K562 (cell line): ENCODE data around the gene WWOX. TPM values are rescaled to one million over a fixed set of nuclear protein-coding genes. Genes with fewer than 3 reads are reported as not detected.

ENCODE experiments used
- ATAC-seq: fragments of 200-7000 bp; cut with Tn5 transposase; 3 replicates; pipeline ENCODE4 v1.9.1; 2020; ENCODE audit warnings: moderate library complexity
- BruUV-seq: library from RNA; stranded (reverse); fragments of 400-500 nt; replicated peaks from 2 replicates; lab custom pipeline; 2021; lab: Mats Ljungman, UMichigan
- CTCF ChIA-PET: fragments of 300-600 bp; formaldehyde crosslinking; extraction: SDS; loops from one replicate; lab custom pipeline; 2021; ENCODE audit warnings: low intra/inter-chr PET ratio; lab: Yijun Ruan, JAX
- POLR2A ChIA-PET: fragments of 300-600, 350-650 bp; sonication (Branson Sonifier 250); formaldehyde crosslinking; extraction: SDS; loops from one replicate; lab custom pipeline; 2021; ENCODE audit warnings: antibody characterized with exemption, inconsistent platforms; lab: Yijun Ruan, JAX
- DNase-seq, 4 experiments: peaks; one replicate each; pipeline versions ENCODE4 v3.0.0 to v3.0.0-alpha.2; 2011 to 2018; ENCODE audit warnings: low spot score in 3 of 4, mixed read lengths in 3 of 4; ENCODE audit errors: extremely low read depth in 1 of 4
- FAIRE-seq: peaks from 2 replicates; lab custom pipeline; 2011; peaks lifted over from hg19 to GRCh38; lab: Jason Lieb, UNC
- H2AFZ ChIP-seq: 2 replicates; pipeline ENCODE4 v1.6.0; 2011; ENCODE audit warnings: low read depth, low read length, control low read depth, inconsistent platforms
- H3K27ac ChIP-seq: fragments of 200-600 bp; 3 replicates; pipeline ENCODE4 v1.8.0; 2011; ENCODE audit warnings: low read depth, mild to moderate bottlenecking, control low read depth, inconsistent platforms, low read length, moderate library complexity, mixed read lengths; ENCODE audit errors: extremely low read depth
- H3K27me3 ChIP-seq, 2 experiments: fragments of 300-600 bp in 1 of 2; 2 replicates in 1 of 2; 3 replicates in 1 of 2; pipeline versions ENCODE4 v1.6.0 to v1.8.0; 2011; ENCODE audit warnings: inconsistent platforms in 2 of 2, low read length in 2 of 2, mild to moderate bottlenecking in 1 of 2, mixed read lengths in 1 of 2, moderate library complexity in 1 of 2; ENCODE audit not compliant: control insufficient read depth in 2 of 2, insufficient read depth in 2 of 2
- H3K36me3 ChIP-seq: fragments of 300-600 bp; 3 replicates; pipeline ENCODE4 v1.8.0; 2011; ENCODE audit warnings: mild to moderate bottlenecking, low read length, inconsistent platforms; ENCODE audit not compliant: control insufficient read depth, insufficient read depth
- H3K4me1 ChIP-seq, 2 experiments: fragments of 200-600 bp in 1 of 2; replicated peaks in 1 of 2; 2 replicates in 1 of 2; 3 replicates in 1 of 2; pipeline versions ENCODE4 v1.5.1 to v1.8.0; 2011; ENCODE audit warnings: inconsistent platforms in 2 of 2, low read length in 2 of 2, mild to moderate bottlenecking in 1 of 2, mixed read lengths in 1 of 2, moderate library complexity in 1 of 2; ENCODE audit not compliant: control insufficient read depth in 2 of 2, insufficient read depth in 2 of 2
- H3K4me2 ChIP-seq: 2 replicates; pipeline ENCODE4 v1.6.1; 2011; ENCODE audit warnings: low read length, control low read depth, inconsistent platforms, mixed read lengths; ENCODE audit not compliant: insufficient read depth
- H3K4me3 ChIP-seq: fragments of 200-600 bp; sonication (generic), shearing (Covaris generic); 2 replicates; pipeline ENCODE4 v1.5.1; 2016; ENCODE audit warnings: control low read depth, inconsistent platforms
- H3K79me2 ChIP-seq: fragments of 200-600 bp; 3 replicates; pipeline ENCODE4 v1.8.0; 2011; ENCODE audit warnings: low read length, inconsistent platforms; ENCODE audit not compliant: control insufficient read depth, insufficient read depth
- H3K9ac ChIP-seq, 2 experiments: 2 replicates each; pipeline versions ENCODE4 v1.6.0 to v1.6.1; 2011; ENCODE audit warnings: low read depth in 2 of 2, low read length in 2 of 2, control low read depth in 1 of 2, inconsistent platforms in 1 of 2, mild to moderate bottlenecking in 1 of 2, mixed read lengths in 1 of 2; ENCODE audit not compliant: insufficient read depth in 1 of 2
- H3K9me1 ChIP-seq: one replicate; pipeline ENCODE4 v1.6.0; 2011; ENCODE audit warnings: inconsistent platforms, mild to moderate bottlenecking, low read length, moderate library complexity; ENCODE audit not compliant: control insufficient read depth, insufficient read depth
- H3K9me3 ChIP-seq: replicated peaks from 2 replicates; pipeline ENCODE4 v1.5.1; 2011; ENCODE audit warnings: low read depth, low read length, inconsistent platforms; ENCODE audit not compliant: control insufficient read depth, insufficient read depth
- H4K20me1 ChIP-seq: replicated peaks from 2 replicates; pipeline ENCODE4 v1.6.1; 2011; ENCODE audit warnings: low read length, inconsistent platforms, mixed read lengths; ENCODE audit not compliant: control insufficient read depth, insufficient read depth
- HNRNPUL1 ChIP-seq: fragments of 200-400 bp; formaldehyde crosslinking; IDR thresholded peaks from 2 replicates; pipeline ENCODE4 v1.6.1; 2017; ENCODE audit warnings: low read length
- ZBTB17 ChIP-seq: fragments of 450-650 bp; formaldehyde crosslinking; IDR thresholded peaks from 2 replicates; pipeline ENCODE4 v1.4.0; 2020; ENCODE audit warnings: mild to moderate bottlenecking
- WGBS: fragments of 100-300 bp; shearing (Covaris generic); methylation state at CpG from one replicate; pipeline ENCODE4 v1.1.6; 2016; ENCODE audit warnings: low coverage, mixed read lengths; ENCODE audit not compliant: insufficient coverage; ENCODE audit errors: missing lambda C conversion rate; 5-methylcytosine and 5-hydroxymethylcytosine counted together
- in situ Hi-C: fragments of 300-500 bp; cut with MboI; formaldehyde crosslinking; loops from 4 replicates; pipeline ENCODE4 v1.15.0; 2018; ENCODE audit warnings: inconsistent platforms, mixed read lengths
- intact Hi-C: fragments of 100-400 bp; cut with micrococcal nuclease; formaldehyde crosslinking; loops from 2 replicates; pipeline ENCODE4 v1.14.2; 2022
- polyA plus RNA-seq, 8 experiments: library from polyadenylated mRNA; depleted of rRNA in 4 of 8; stranded (reverse) in 5 of 8; unstranded in 3 of 8; fragments of >200 nt; fragmentation: Nextera tagmentation in 2 of 8; fragmentation: Illumina TruSeq in 1 of 8; extraction: Ambion mirVana in 2 of 8; extraction: Trizol in 1 of 8; gene quantifications; 2 replicates each; pipeline versions ENCODE4 v1.2.1 to v1.2.3, GENCODE V29; 2011 to 2014; ENCODE audit warnings: inconsistent platforms in 1 of 8, missing spikeins in 1 of 8
- total RNA-seq, 7 experiments: library from RNA; depleted of rRNA in 6 of 7; stranded (reverse); fragments of >200 nt in 6 of 7; fragmentation: Illumina TruSeq in 2 of 7; extraction: Trizol in 2 of 7; gene quantifications; 2 replicates each; pipeline versions ENCODE4 v1.2.1 to v1.2.3, GENCODE V29; 2011 to 2021; ENCODE audit warnings: low replicate concordance in 1 of 7
- TF ChIP-seq, protein P1 (sequence below): fragments of 250-450 bp; sonication (Bioruptor Pico); IDR thresholded peaks from 2 replicates; pipeline ENCODE4 v1.4.0; 2020; ENCODE audit warnings: mild to moderate bottlenecking
- TF ChIP-seq, protein P2 (sequence below): IDR thresholded peaks from 2 replicates; pipeline ENCODE4 v1.6.1; 2011; ENCODE audit warnings: borderline replicate concordance, low read depth, mild to moderate bottlenecking, moderate library complexity, low read length; ENCODE audit not compliant: insufficient read depth, poor library complexity, severe bottlenecking

The WWOX gene
- total and polyA plus RNA-seq, 9 of the 15 experiments (the other 6 are each of a cell fraction or from before 2014, with no cell fraction given): 1.6 to 22.7 (median 8.1) TPM

DNA sequence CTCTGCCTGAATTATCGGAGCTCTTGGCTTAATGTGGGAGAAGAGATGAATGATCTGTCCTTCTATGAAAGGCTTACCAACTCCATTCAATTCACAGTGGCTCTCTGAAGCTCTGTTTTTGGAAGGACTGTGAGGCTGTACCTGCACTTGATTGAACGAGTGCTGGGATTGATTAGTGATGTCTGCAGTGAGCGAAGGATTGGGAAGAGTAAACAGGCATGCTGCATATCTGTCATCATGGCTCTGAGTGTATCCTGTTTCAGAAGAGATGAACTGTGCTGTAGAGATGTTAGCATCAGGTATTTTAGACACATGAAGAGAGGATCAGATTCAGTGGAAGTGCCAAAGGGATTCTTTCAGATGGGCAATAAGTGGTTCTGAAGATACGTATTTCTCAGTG, 937.1 kb downstream of the WWOX start (continued):
- TF ChIP-seq, protein P1, sequence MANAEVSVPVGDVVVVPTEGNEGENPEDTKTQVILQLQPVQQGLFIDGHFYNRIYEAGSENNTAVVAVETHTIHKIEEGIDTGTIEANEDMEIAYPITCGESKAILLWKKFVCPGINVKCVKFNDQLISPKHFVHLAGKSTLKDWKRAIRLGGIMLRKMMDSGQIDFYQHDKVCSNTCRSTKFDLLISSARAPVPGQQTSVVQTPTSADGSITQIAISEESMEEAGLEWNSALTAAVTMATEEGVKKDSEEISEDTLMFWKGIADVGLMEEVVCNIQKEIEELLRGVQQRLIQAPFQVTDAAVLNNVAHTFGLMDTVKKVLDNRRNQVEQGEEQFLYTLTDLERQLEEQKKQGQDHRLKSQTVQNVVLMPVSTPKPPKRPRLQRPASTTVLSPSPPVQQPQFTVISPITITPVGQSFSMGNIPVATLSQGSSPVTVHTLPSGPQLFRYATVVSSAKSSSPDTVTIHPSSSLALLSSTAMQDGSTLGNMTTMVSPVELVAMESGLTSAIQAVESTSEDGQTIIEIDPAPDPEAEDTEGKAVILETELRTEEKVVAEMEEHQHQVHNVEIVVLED (CRISPR knock-in tag): no peak
- TF ChIP-seq HNRNPUL1 (no peak), ZBTB17 (CRISPR knock-in tag) (peak; percentile 95)

DNA sequence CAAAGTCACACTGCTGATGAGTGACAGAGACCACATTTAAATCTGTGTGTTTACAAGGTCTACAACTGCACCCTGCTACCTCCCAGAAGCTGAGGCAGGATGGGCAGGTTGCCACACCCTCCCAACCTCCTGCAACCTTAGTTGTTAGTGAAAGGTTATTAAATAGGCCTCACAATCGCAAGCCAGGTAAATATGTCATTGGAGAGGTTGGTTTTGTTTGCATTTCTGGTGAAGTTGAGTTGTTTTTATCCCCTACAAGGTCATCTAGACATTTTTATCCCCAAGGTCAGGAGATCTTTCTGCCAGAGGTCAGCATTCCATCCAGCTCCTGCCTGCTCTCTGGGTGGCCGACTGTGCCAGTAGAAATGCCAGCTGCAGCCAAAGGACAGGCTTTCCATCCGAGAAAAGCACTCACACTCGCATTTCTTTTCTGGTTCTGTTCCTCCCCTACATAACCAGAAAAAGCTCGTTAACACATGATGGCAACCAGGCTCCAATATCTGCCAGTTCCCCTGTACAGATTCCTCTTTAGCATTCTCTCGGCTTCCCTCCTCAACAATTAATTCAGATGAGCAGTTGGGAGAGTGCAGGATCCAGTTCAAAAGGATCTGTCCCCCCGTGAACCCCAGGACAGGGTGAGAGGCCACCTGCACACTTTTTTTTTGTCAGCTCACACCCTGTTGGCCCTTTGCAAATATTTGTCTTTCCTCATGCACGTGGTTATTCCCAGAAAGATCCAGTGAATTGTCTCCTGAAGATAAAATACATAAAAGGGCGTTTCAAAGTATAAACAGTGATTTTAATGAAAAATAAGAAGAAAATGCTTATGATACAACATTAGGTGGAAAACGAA, 938.3 kb downstream of the WWOX start:
- Histone ChIP-seq H3K27me3 (peaks cover 3 to 8% of the 10 kb centered on the region in 2 experiments; a peak in 2 of 5 replicates), H3K4me3 (no peak overlapping the region), H3K9ac (no peak overlapping the region), H3K4me1 (no peaks in the 10 kb centered on the region), H3K9me3 (no peaks in the 10 kb centered on the region), H3K9me1 (no peaks in the 10 kb centered on the region), H3K36me3 (no peaks in the 10 kb centered on the region), H3K79me2 (no peaks in the 10 kb centered on the region), H3K27ac (no peak overlapping the region), H2AFZ (no peak overlapping the region), H3K4me2 (no peak overlapping the region), H4K20me1 (no peaks in the 10 kb centered on the region)
- TF ChIP-seq, protein P2, sequence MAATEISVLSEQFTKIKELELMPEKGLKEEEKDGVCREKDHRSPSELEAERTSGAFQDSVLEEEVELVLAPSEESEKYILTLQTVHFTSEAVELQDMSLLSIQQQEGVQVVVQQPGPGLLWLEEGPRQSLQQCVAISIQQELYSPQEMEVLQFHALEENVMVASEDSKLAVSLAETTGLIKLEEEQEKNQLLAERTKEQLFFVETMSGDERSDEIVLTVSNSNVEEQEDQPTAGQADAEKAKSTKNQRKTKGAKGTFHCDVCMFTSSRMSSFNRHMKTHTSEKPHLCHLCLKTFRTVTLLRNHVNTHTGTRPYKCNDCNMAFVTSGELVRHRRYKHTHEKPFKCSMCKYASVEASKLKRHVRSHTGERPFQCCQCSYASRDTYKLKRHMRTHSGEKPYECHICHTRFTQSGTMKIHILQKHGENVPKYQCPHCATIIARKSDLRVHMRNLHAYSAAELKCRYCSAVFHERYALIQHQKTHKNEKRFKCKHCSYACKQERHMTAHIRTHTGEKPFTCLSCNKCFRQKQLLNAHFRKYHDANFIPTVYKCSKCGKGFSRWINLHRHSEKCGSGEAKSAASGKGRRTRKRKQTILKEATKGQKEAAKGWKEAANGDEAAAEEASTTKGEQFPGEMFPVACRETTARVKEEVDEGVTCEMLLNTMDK: no peak
- ChIA-PET POLR2A (interaction anchor here (0.6 kb wide), 1 partner anchor 19 kb away, joined by 3 read pairs; no protein-coding TSS in a partner anchor), CTCF (no interaction called here)
- intact Hi-C loops: no loop called here
- ATAC-seq (no peak), FAIRE-seq (no peak), DNase-seq (no peak)
- no TSS peak for BruUV-seq
- WGBS: under 1% methylated on average over 10 of the region's 10 CpGs
- in situ Hi-C loops: no loop called here
